H1 (cell line): ENCODE measurements around the gene UPF1. TPM values are rescaled to one million over a fixed set of nuclear protein-coding genes. Genes with fewer than 3 reads are reported as not detected.

Experiments used
- CTCF ChIA-PET: fragments of 300-600 bp; sonication (Branson Sonifier 250); formaldehyde crosslinking; loops from one replicate; lab custom pipeline; 2021; ENCODE audit not compliant: partially characterized antibody; lab: Charles Lee
- POLR2A ChIA-PET: fragments of 300-600 bp; sonication (Branson Sonifier 250); formaldehyde crosslinking; loops from one replicate; lab custom pipeline; 2021; ENCODE audit warnings: inconsistent platforms; ENCODE audit not compliant: partially characterized antibody; lab: Charles Lee
- DNase-seq, 2 experiments: peaks; one replicate each; pipeline versions ENCODE4 v3.0.0 to v3.0.0-alpha.2; 2010 to 2022; ENCODE audit warnings: low spot score in 2 of 2, low read depth in 1 of 2, mixed read lengths in 1 of 2
- FAIRE-seq: peaks from 2 replicates; lab custom pipeline; 2011; peaks lifted over from hg19 to GRCh38; lab: Jason Lieb, UNC
- H2AFZ ChIP-seq: 2 replicates; pipeline ENCODE4 v1.8.1; 2012; ENCODE audit warnings: low read length, inconsistent platforms
- H2AK5ac ChIP-seq: 2 replicates; pipeline ENCODE4 v1.6.1; 2013; ENCODE audit warnings: low read depth, low read length
- H2BK120ac ChIP-seq: replicated peaks from 2 replicates; pipeline ENCODE3; 2013; ENCODE audit warnings: low read depth, low read length, inconsistent platforms
- H2BK12ac ChIP-seq: 2 replicates; pipeline ENCODE4 v1.6.1; 2013; ENCODE audit warnings: low read depth, low read length
- H2BK15ac ChIP-seq: 2 replicates; pipeline ENCODE4 v1.6.1; 2013; ENCODE audit warnings: low read length
- H2BK20ac ChIP-seq: 2 replicates; pipeline ENCODE4 v1.6.1; 2013; ENCODE audit warnings: low read length
- H2BK5ac ChIP-seq: 2 replicates; pipeline ENCODE4 v1.6.1; 2013; ENCODE audit warnings: low read depth, low read length
- H3K14ac ChIP-seq: 2 replicates; pipeline ENCODE4 v1.6.1; 2013; ENCODE audit warnings: inconsistent platforms; ENCODE audit not compliant: insufficient read length
- H3K18ac ChIP-seq: 2 replicates; pipeline ENCODE4 v1.6.1; 2013; ENCODE audit warnings: low read length; ENCODE audit errors: extremely low read depth
- H3K23ac ChIP-seq: 2 replicates; pipeline ENCODE4 v1.6.1; 2013; ENCODE audit warnings: inconsistent platforms; ENCODE audit not compliant: insufficient read length
- H3K23me2 ChIP-seq: 2 replicates; pipeline ENCODE4 v1.6.1; 2013; ENCODE audit warnings: low read depth, low read length
- H3K27ac ChIP-seq: 2 replicates; pipeline ENCODE4 v1.6.1; 2011; ENCODE audit warnings: low read depth, low read length, inconsistent platforms
- H3K27me3 ChIP-seq, 4 experiments: replicated peaks in 1 of 4; 1 replicate in 1 of 4; 2 replicates in 3 of 4; pipeline versions ENCODE4 v1.6.1 to v1.8.1; 2011 to 2013; ENCODE audit warnings: low read length in 3 of 4, mild to moderate bottlenecking in 3 of 4, inconsistent platforms in 2 of 4, mixed read lengths in 2 of 4, moderate library complexity in 1 of 4; ENCODE audit not compliant: control insufficient read depth in 3 of 4, insufficient read depth in 3 of 4; ENCODE audit errors: extremely low read depth in 1 of 4
- H3K36me3 ChIP-seq, 4 experiments: 2 replicates each; pipeline versions ENCODE4 v1.6.1 to v1.8.1; 2011 to 2013; ENCODE audit warnings: mild to moderate bottlenecking in 4 of 4, low read length in 3 of 4, moderate library complexity in 2 of 4, control low read depth in 1 of 4, inconsistent platforms in 1 of 4; ENCODE audit not compliant: insufficient read depth in 4 of 4, control insufficient read depth in 2 of 4
- H3K4ac ChIP-seq: replicated peaks from 2 replicates; pipeline ENCODE3; 2013; ENCODE audit warnings: low read length, low read depth, mixed read lengths, inconsistent platforms; ENCODE audit not compliant: insufficient read length
- H3K4me1 ChIP-seq, 4 experiments: replicated peaks in 1 of 4; 1 replicate in 1 of 4; 2 replicates in 3 of 4; pipeline versions ENCODE4 v1.6.1 to v1.8.1; 2011 to 2013; ENCODE audit warnings: low read length in 3 of 4, inconsistent platforms in 2 of 4, mixed read lengths in 1 of 4; ENCODE audit not compliant: insufficient read depth in 4 of 4, control insufficient read depth in 3 of 4
- H3K4me2 ChIP-seq, 2 experiments: 2 replicates each; pipeline versions ENCODE4 v1.6.1 to v1.8.1; 2011 to 2013; ENCODE audit warnings: low read depth in 2 of 2, low read length in 2 of 2, control low read depth in 1 of 2, inconsistent platforms in 1 of 2, mild to moderate bottlenecking in 1 of 2; ENCODE audit not compliant: insufficient read depth in 1 of 2
- H3K4me3 ChIP-seq, 4 experiments: fragments of 200-600, 300-600 bp in 1 of 4; sonication (generic), shearing (Covaris generic), sonication (Bioruptor Twin) in 1 of 4; 2 replicates each; pipeline versions ENCODE4 v1.5.1 to v1.8.1; 2011 to 2016; ENCODE audit warnings: low read length in 4 of 4, low read depth in 3 of 4, control low read depth in 2 of 4, inconsistent platforms in 2 of 4, mild to moderate bottlenecking in 2 of 4, mixed read lengths in 1 of 4, moderate library complexity in 1 of 4; ENCODE audit not compliant: insufficient read depth in 2 of 4; ENCODE audit errors: extremely low read depth in 1 of 4
- H3K56ac ChIP-seq: replicated peaks from 2 replicates; pipeline ENCODE3; 2013; ENCODE audit warnings: low read depth, mild to moderate bottlenecking, mixed read lengths, low read length, inconsistent platforms; ENCODE audit not compliant: insufficient read length
- H3K79me1 ChIP-seq: 2 replicates; pipeline ENCODE4 v1.6.1; 2013; ENCODE audit warnings: low read depth, low read length, control low read depth
- H3K79me2 ChIP-seq, 2 experiments: 2 replicates each; pipeline versions ENCODE4 v1.6.1 to v1.8.1; 2012 to 2013; ENCODE audit warnings: low read length in 2 of 2, mild to moderate bottlenecking in 2 of 2, inconsistent platforms in 1 of 2; ENCODE audit not compliant: insufficient read depth in 2 of 2, control insufficient read depth in 1 of 2
- H3K9ac ChIP-seq, 4 experiments: replicated peaks in 1 of 4; 1 replicate in 1 of 4; 2 replicates in 3 of 4; pipeline versions ENCODE4 v1.6.1 to v1.8.1; 2011 to 2013; ENCODE audit warnings: low read depth in 3 of 4, low read length in 3 of 4, control low read depth in 2 of 4, mild to moderate bottlenecking in 2 of 4, moderate library complexity in 2 of 4, inconsistent platforms in 1 of 4; ENCODE audit errors: extremely low read depth in 1 of 4
- H3K9me3 ChIP-seq, 2 experiments: 2 replicates each; pipeline versions ENCODE4 v1.6.1 to v1.8.1; 2012 to 2013; ENCODE audit warnings: mild to moderate bottlenecking in 2 of 2, moderate library complexity in 2 of 2, control low read depth in 1 of 2, inconsistent platforms in 1 of 2, low read depth in 1 of 2, low read length in 1 of 2, mixed read lengths in 1 of 2; ENCODE audit not compliant: insufficient read depth in 2 of 2
- H4K20me1 ChIP-seq, 2 experiments: replicated peaks in 1 of 2; 2 replicates each; pipeline versions ENCODE3 to v1.8.1; 2011 to 2013; ENCODE audit warnings: inconsistent platforms in 2 of 2, low read length in 2 of 2, mild to moderate bottlenecking in 1 of 2; ENCODE audit not compliant: insufficient read depth in 2 of 2, control insufficient read depth in 1 of 2
- H4K5ac ChIP-seq: 2 replicates; pipeline ENCODE4 v1.6.1; 2013; ENCODE audit warnings: low read length, low read depth, mixed read lengths, inconsistent platforms; ENCODE audit not compliant: insufficient read length
- H4K8ac ChIP-seq: 2 replicates; pipeline ENCODE4 v1.8.0; 2013; ENCODE audit warnings: mild to moderate bottlenecking, moderate library complexity, low read length, inconsistent platforms; ENCODE audit not compliant: insufficient read depth; ENCODE audit errors: extremely low read depth
- H4K91ac ChIP-seq: replicated peaks from 2 replicates; pipeline ENCODE3; 2013; ENCODE audit warnings: low read length, mixed read lengths, inconsistent platforms; ENCODE audit not compliant: insufficient read length
- ATF2 ChIP-seq: IDR thresholded peaks from 2 replicates; pipeline ENCODE4 v1.6.1; 2012; ENCODE audit warnings: low read length, inconsistent platforms
- CREB1 ChIP-seq: IDR thresholded peaks from 2 replicates; pipeline ENCODE4 v1.6.1; 2012; ENCODE audit warnings: inconsistent platforms
- CTCF ChIP-seq, 3 experiments: IDR thresholded peaks; 1 replicate in 2 of 3; 2 replicates in 1 of 3; pipeline versions ENCODE4 v1.5.1 to v1.6.1; 2011; ENCODE audit warnings: low read length in 3 of 3, mild to moderate bottlenecking in 3 of 3, inconsistent platforms in 2 of 3, low read depth in 1 of 3, moderate library complexity in 1 of 3; ENCODE audit not compliant: insufficient read depth in 1 of 3; ENCODE audit errors: control extremely low read depth in 1 of 3
- EZH2 ChIP-seq: fragments of 200-600 bp; sonication (generic); IDR thresholded peaks from 2 replicates; pipeline ENCODE4 v1.7.1; 2012; ENCODE audit warnings: low read depth, mild to moderate bottlenecking, moderate library complexity, low read length, inconsistent platforms; ENCODE audit not compliant: severe bottlenecking
- FOSL1 ChIP-seq: IDR thresholded peaks from 2 replicates; pipeline ENCODE4 v1.6.1; 2011; ENCODE audit warnings: mild to moderate bottlenecking, low read depth, low read length, moderate library complexity; ENCODE audit not compliant: insufficient read depth
- GABPA ChIP-seq: IDR thresholded peaks from 2 replicates; pipeline ENCODE4 v1.6.1; 2011; ENCODE audit warnings: mild to moderate bottlenecking, low read length, moderate library complexity, borderline replicate concordance; ENCODE audit not compliant: insufficient read depth
- RNF2 ChIP-seq: fragments of 200-900, 300-1000 bp; sonication (generic); IDR thresholded peaks from 2 replicates; pipeline ENCODE4 v1.7.1; 2016; ENCODE audit warnings: borderline replicate concordance, low read depth, mild to moderate bottlenecking, antibody characterized with exemption, low read length; ENCODE audit not compliant: poor library complexity, severe bottlenecking; ENCODE audit errors: missing control alignments
- ZNF274 ChIP-seq: IDR thresholded peaks from 2 replicates; pipeline ENCODE4 v1.7.0; 2012; ENCODE audit warnings: low read length, borderline replicate concordance; ENCODE audit errors: extremely low read depth
- WGBS, 2 experiments: shearing (Covaris generic) in 1 of 2; methylation state at CpG; one replicate each; pipeline versions ENCODE4 v1.1.6 to v1.1.7; 2013 to 2015; ENCODE audit warnings: low lambda C conversion rate in 2 of 2, mixed read lengths in 2 of 2, inconsistent platforms in 1 of 2, low coverage in 1 of 2, missing lambda C conversion rate in 1 of 2; ENCODE audit not compliant: insufficient replicate concordance in 2 of 2, insufficient coverage in 1 of 2, insufficient read length in 1 of 2; ENCODE audit errors: extremely low coverage in 1 of 2, missing lambda C conversion rate in 1 of 2; 5-methylcytosine and 5-hydroxymethylcytosine counted together
- polyA plus RNA-seq, 7 experiments: library from polyadenylated mRNA; depleted of rRNA in 3 of 7; stranded (reverse) in 5 of 7; unstranded in 2 of 7; fragments of >200 nt in 5 of 7; fragments of 200-250 nt in 2 of 7; gene quantifications; 1 replicate in 5 of 7; 2 replicates in 1 of 7; 4 replicates in 1 of 7; pipeline versions ENCODE4 v1.2.1 to v1.2.3, GENCODE V29; 2011 to 2013; ENCODE audit warnings: missing spikeins in 2 of 7, mixed read lengths in 2 of 7
- total RNA-seq: library from RNA; stranded (reverse); fragmentation: NEBNext Ultra II Directional; extraction: Animal tissue kit (Norgen Biotek cat#: 25700); gene quantifications from 2 replicates; pipeline ENCODE4 v1.2.1, GENCODE V29; 2021

Gene UPF1
- total and polyA plus RNA-seq, 2 of the 8 experiments (the other 6 are each of a cell fraction or from before 2014, with no cell fraction given): 46.4 to 62.0 TPM

- Histone ChIP-seq H3K4me2 (no peak overlapping the region), H3K9me3 (no peaks in the 10 kb centered on the region), H4K5ac (no peak overlapping the region), H2AFZ (no peak overlapping the region), H3K23me2 (no peaks in the 10 kb centered on the region), H3K79me2 (no peaks in the 10 kb centered on the region), H2AK5ac (no peak overlapping the region), H4K91ac (no peak overlapping the region), H3K4ac (no peak overlapping the region), H2BK15ac (no peak overlapping the region), H3K4me1 (no peaks in the 10 kb centered on the region), H3K79me1 (no peaks in the 10 kb centered on the region; the same call in 1 of the 2 replicates), H2BK20ac (no peak overlapping the region), H3K4me3 (no peak overlapping the region), H2BK12ac (no peak overlapping the region), H4K8ac (no peak overlapping the region), H3K56ac (no peak overlapping the region), H4K20me1 (peaks cover 18 to 19% of the 10 kb centered on the region in 2 experiments), H2BK120ac (no peak overlapping the region), H3K9ac (no peak overlapping the region), H3K36me3 (peaks cover 47 to 84% (median 78%) of the 10 kb centered on the region in 4 experiments; a peak in 7 of 8 replicates), H2BK5ac (no peak overlapping the region), H3K23ac (no peak overlapping the region), H3K14ac (no peak overlapping the region), H3K18ac (no peak overlapping the region), H3K27ac (no peak overlapping the region), H3K27me3 (no peaks in the 10 kb centered on the region)
- WGBS, 2 experiments: 90% methylated on average over 30 of the region's 33 CpGs; no CpG with 5 or more reads in 1 of the 2 experiments
- DNase-seq (no peak), FAIRE-seq (no peak)
- CTCF ChIA-PET: interaction anchor here (0.8 to 15.1 kb wide), 11 partner anchors 11 to 403 kb away, joined by 3 to 247 read pairs (median 4); partner anchors contain the start of gene HOMER3
- POLR2A ChIA-PET: interaction anchor here (0.6 to 1.0 kb wide), 3 partner anchors 13 to 23 kb away, joined by 3 read pairs; no protein-coding TSS in a partner anchor
- TF ChIP-seq CTCF (IDR thresholded peaks at IDR 0.05; ENCODE audit: control extremely low read depth in 1 of 3, insufficient read depth in 1 of 3, low read depth in 1 of 3, low read length in 3 of 3): no peak
- TF ChIP-seq CREB1: no peak
- TF ChIP-seq RNF2: no peak
- TF ChIP-seq FOSL1: no peak
- TF ChIP-seq GABPA: no peak
- TF ChIP-seq ZNF274: no peak
- TF ChIP-seq ATF2: no peak
- no peak for TF ChIP-seq EZH2
These were observed 23.2 kb downstream of the UPF1 start for GRCh38 chr19:18854982-18855381.
